Activated naive CD8-positive, alpha-beta T cell treated with anti-CD3 and anti-CD28 coated beads, Interleukin-2, amount 50 U/mL, for 24 hours (primary cell): Measurements from ENCODE around the gene PCBP3.
"Not testable (repeated sequence)": the region's sequence is repeated elsewhere in the genome, so short reads cannot be mapped to it uniquely, and the experiment has no call there.

Source experiments
- ATAC-seq: fragments of 150-1000 bp; cut with Tn5 transposase; one replicate; pipeline ENCODE4 v1.10.0; 2021
- DNase-seq: peaks from one replicate; pipeline ENCODE4 v3.0.0; 2021
- H3K27ac Mint-ChIP-seq: one replicate; pipeline ENCODE4 v1.8.0; 2021; ENCODE audit warnings: mild to moderate bottlenecking, mixed read lengths
- H3K27me3 Mint-ChIP-seq: one replicate; pipeline ENCODE4 v1.8.0; 2021; ENCODE audit warnings: mixed read lengths
- H3K36me3 Mint-ChIP-seq: one replicate; pipeline ENCODE4 v1.8.0; 2021; ENCODE audit warnings: low read depth, mixed read lengths
- H3K4me1 Mint-ChIP-seq: one replicate; pipeline ENCODE4 v1.8.0; 2021; ENCODE audit warnings: mixed read lengths
- H3K4me3 Mint-ChIP-seq: one replicate; pipeline ENCODE4 v1.8.0; 2021; ENCODE audit warnings: mild to moderate bottlenecking, moderate library complexity, mixed read lengths
- H3K9me3 Mint-ChIP-seq: one replicate; pipeline ENCODE4 v1.8.0; 2021; ENCODE audit warnings: mixed read lengths

The PCBP3 gene

GRCh38 chr21:45709696-45710268, 66.3 kb downstream of the PCBP3 start:
- Mint-ChIP-seq H3K36me3 (no peaks in the 10 kb centered on the region), H3K27ac (no peak overlapping the region), H3K4me3 (no peak overlapping the region), H3K9me3 (peaks cover 12% of the 10 kb centered on the region), H3K27me3 (no peaks in the 10 kb centered on the region), H3K4me1 (peaks cover 5% of the 10 kb centered on the region)
- ATAC-seq (no peak), DNase-seq (no peak)

- H3K36me3 Mint-ChIP-seq, H3K27ac Mint-ChIP-seq, ATAC-seq, H3K4me1 Mint-ChIP-seq, H3K27me3 Mint-ChIP-seq, H3K4me3 Mint-ChIP-seq, DNase-seq: not testable (repeated sequence)
- peaks cover 12% of the 10 kb centered on the region for H3K9me3 Mint-ChIP-seq
Observed at GRCh38 chr21:45710306-45710705, 66.8 kb downstream of the PCBP3 start.

- H3K36me3 Mint-ChIP-seq: no peaks in the 10 kb centered on the region
- no peak overlapping the region for H3K27ac Mint-ChIP-seq
- peaks cover 3% of the 10 kb centered on the region for H3K27me3 Mint-ChIP-seq
- ATAC-seq (no peak), DNase-seq (no peak)
- no peak overlapping the region for H3K4me3 Mint-ChIP-seq
- peaks cover 8% of the 10 kb centered on the region for H3K4me1 Mint-ChIP-seq
- H3K9me3 Mint-ChIP-seq: peaks cover 12% of the 10 kb centered on the region
Observed at GRCh38 chr21:45713613-45714012, 70.1 kb downstream of the PCBP3 start.

- peaks cover 12% of the 10 kb centered on the region for H3K9me3 Mint-ChIP-seq
- no peak overlapping the region for H3K27ac Mint-ChIP-seq
- H3K27me3 Mint-ChIP-seq: peaks cover 3% of the 10 kb centered on the region
- DNase-seq: no peak
- no peak overlapping the region for H3K4me3 Mint-ChIP-seq
- peaks cover 2% of the 10 kb centered on the region for H3K4me1 Mint-ChIP-seq
- no peak for ATAC-seq
- H3K36me3 Mint-ChIP-seq: no peaks in the 10 kb centered on the region
Observed at GRCh38 chr21:45715441-45715840, 71.9 kb downstream of the PCBP3 start.

GRCh38 chr21:45718413-45718812, 74.9 kb downstream of the PCBP3 start:
- no peak for DNase-seq
- no peak overlapping the region for H3K4me3 Mint-ChIP-seq
- peaks cover 2% of the 10 kb centered on the region for H3K4me1 Mint-ChIP-seq
- peaks cover 1% of the 10 kb centered on the region for H3K9me3 Mint-ChIP-seq
- no peak overlapping the region for H3K27ac Mint-ChIP-seq
- H3K27me3 Mint-ChIP-seq: peaks cover 5% of the 10 kb centered on the region
- no peaks in the 10 kb centered on the region for H3K36me3 Mint-ChIP-seq
- no peak for ATAC-seq

GRCh38 chr21:45719177-45719802, 75.8 kb downstream of the PCBP3 start:
- H3K4me3 Mint-ChIP-seq: no peak overlapping the region

GRCh38 chr21:45720204-45720603, 76.7 kb downstream of the PCBP3 start:
- DNase-seq, ATAC-seq, H3K27ac Mint-ChIP-seq, H3K36me3 Mint-ChIP-seq, H3K4me3 Mint-ChIP-seq, H3K9me3 Mint-ChIP-seq, H3K27me3 Mint-ChIP-seq: not testable (repeated sequence)
- H3K4me1 Mint-ChIP-seq: peaks cover 13% of the 10 kb centered on the region

More at GRCh38 chr21:45719177-45719802, 75.8 kb downstream of the PCBP3 start:
- no peak for DNase-seq
- ATAC-seq: no peak
- Mint-ChIP-seq H3K9me3 (no peaks in the 10 kb centered on the region), H3K36me3 (no peaks in the 10 kb centered on the region), H3K27me3 (peaks cover 5% of the 10 kb centered on the region), H3K27ac (no peak overlapping the region), H3K4me1 (peaks cover 11% of the 10 kb centered on the region)

GRCh38 chr21:45721671-45722070, 78.1 kb downstream of the PCBP3 start:
- DNase-seq (no peak), ATAC-seq (no peak)
- no peak overlapping the region for H3K4me3 Mint-ChIP-seq
- peaks cover 5% of the 10 kb centered on the region for H3K27me3 Mint-ChIP-seq
- no peak overlapping the region for H3K27ac Mint-ChIP-seq
- H3K36me3 Mint-ChIP-seq: no peaks in the 10 kb centered on the region
- H3K4me1 Mint-ChIP-seq: peaks cover 13% of the 10 kb centered on the region
- H3K9me3 Mint-ChIP-seq: no peaks in the 10 kb centered on the region

- H3K4me3 Mint-ChIP-seq: no peak overlapping the region
- H3K4me1 Mint-ChIP-seq: peaks cover 13% of the 10 kb centered on the region
- H3K36me3 Mint-ChIP-seq: no peaks in the 10 kb centered on the region
- peaks cover 1% of the 10 kb centered on the region for H3K27me3 Mint-ChIP-seq
- H3K27ac Mint-ChIP-seq: no peak overlapping the region
- DNase-seq (no peak), ATAC-seq (peak; percentile 54)
- H3K9me3 Mint-ChIP-seq: no peaks in the 10 kb centered on the region
Observed at GRCh38 chr21:45723049-45723958, 79.8 kb downstream of the PCBP3 start.

- Mint-ChIP-seq H3K4me3 (no peak overlapping the region), H3K4me1 (peaks cover 15% of the 10 kb centered on the region), H3K9me3 (no peaks in the 10 kb centered on the region), H3K36me3 (no peaks in the 10 kb centered on the region), H3K27ac (no peak overlapping the region), H3K27me3 (peaks cover 1% of the 10 kb centered on the region)
- no peak for DNase-seq
- ATAC-seq: no peak
Observed at GRCh38 chr21:45724345-45724961, 80.9 kb downstream of the PCBP3 start.

- Mint-ChIP-seq H3K9me3 (no peaks in the 10 kb centered on the region), H3K4me1 (peaks cover 15% of the 10 kb centered on the region), H3K4me3 (no peak overlapping the region), H3K36me3 (no peaks in the 10 kb centered on the region), H3K27ac (no peak overlapping the region), H3K27me3 (peaks cover 1% of the 10 kb centered on the region)
- no peak for DNase-seq
- ATAC-seq: no peak
Observed at GRCh38 chr21:45724994-45725843, 81.7 kb downstream of the PCBP3 start.

GRCh38 chr21:45725844-45726200, 82.3 kb downstream of the PCBP3 start:
- ATAC-seq: no peak
- H3K27ac Mint-ChIP-seq: no peak overlapping the region

GRCh38 chr21:45726438-45726837, 82.9 kb downstream of the PCBP3 start:
- DNase-seq (no peak), ATAC-seq (no peak)
- Mint-ChIP-seq H3K27ac (no peak overlapping the region), H3K36me3 (no peaks in the 10 kb centered on the region), H3K9me3 (no peaks in the 10 kb centered on the region), H3K4me3 (no peak overlapping the region), H3K27me3 (peaks cover 2% of the 10 kb centered on the region), H3K4me1 (peaks cover 15% of the 10 kb centered on the region)

More at GRCh38 chr21:45725844-45726200, 82.3 kb downstream of the PCBP3 start:
- DNase-seq: no peak
- no peaks in the 10 kb centered on the region for H3K36me3 Mint-ChIP-seq
- no peak overlapping the region for H3K4me3 Mint-ChIP-seq
- H3K4me1 Mint-ChIP-seq: peaks cover 15% of the 10 kb centered on the region
- H3K9me3 Mint-ChIP-seq: no peaks in the 10 kb centered on the region
- H3K27me3 Mint-ChIP-seq: no peaks in the 10 kb centered on the region

GRCh38 chr21:45727390-45727789, 83.9 kb downstream of the PCBP3 start:
- DNase-seq (no peak), ATAC-seq (no peak)
- Mint-ChIP-seq H3K27ac (no peak overlapping the region), H3K4me3 (no peak overlapping the region), H3K9me3 (no peaks in the 10 kb centered on the region), H3K36me3 (no peaks in the 10 kb centered on the region), H3K27me3 (peaks cover 2% of the 10 kb centered on the region), H3K4me1 (peaks cover 15% of the 10 kb centered on the region)
